ENCODE results near the gene SLC35G6.

GRCh38 chr17:7508846-7509245, 27.6 kb downstream of the SLC35G6 start:
- no peak for TF ChIP-seq CTCF (IDR thresholded peaks at IDR 0.05; ENCODE audit: low read depth, low read length)
- TF ChIP-seq EZH2phosphoT487 (IDR thresholded peaks at IDR 0.05; ENCODE audit: low read depth) = no peak
